HG03064 (cell line): ENCODE results near the gene LDAH.

Experiments
- ATAC-seq: cut with Tn5 transposase; IDR thresholded peaks from one replicate; pipeline ENCODE4 v1.9.1; 2021; ENCODE audit warnings: low read depth; ENCODE audit not compliant: unreplicated experiment

The LDAH gene

DNA sequence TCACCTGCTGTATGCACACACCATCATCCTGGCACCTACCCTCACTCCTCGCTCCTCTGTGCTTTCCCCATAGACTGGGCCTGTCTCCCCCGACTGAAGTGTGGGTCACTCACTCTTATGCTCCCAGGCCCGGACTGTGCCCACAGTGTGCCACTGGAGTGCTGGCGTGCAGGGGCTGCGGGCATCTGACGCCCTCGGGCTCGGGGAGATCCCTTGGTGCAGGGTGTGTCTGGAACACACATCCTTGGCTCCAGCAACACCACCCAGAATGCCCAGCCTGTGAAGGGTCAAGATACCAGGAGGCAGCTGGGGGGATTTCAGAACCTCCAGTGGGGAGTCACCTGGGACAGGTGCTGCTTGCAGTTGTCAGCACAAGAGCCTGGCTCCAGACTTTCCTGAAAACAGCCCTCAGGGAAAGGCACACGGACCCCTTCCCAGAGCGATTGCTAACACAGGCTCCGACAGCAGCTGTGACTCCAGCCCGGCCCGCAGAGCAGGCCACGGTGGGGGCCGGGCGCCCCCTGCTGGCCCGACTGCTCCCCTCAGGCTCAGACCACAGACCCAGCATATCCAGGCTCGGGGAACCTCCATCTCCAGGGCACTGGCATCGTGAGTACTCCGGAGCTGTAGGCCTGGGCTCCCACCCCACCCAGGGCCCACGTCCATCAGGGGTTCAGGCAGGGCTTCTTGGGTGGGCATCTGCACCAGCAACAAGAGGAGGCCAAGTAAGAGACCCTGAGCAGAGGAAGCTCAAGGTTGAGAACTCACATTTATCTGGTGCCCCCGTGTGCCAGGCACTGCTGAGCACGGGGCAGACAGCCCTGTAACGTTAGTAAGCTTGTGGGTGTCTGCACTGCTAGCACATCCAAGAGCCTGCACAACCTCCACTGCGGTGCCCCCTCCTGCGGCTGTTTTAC is 180.6 kb downstream of the LDAH start:
- ATAC-seq = no peak

GRCh38 chr2:20641123-20641985 is 181.5 kb downstream of the LDAH start:
- no peak for ATAC-seq

- ATAC-seq = no peak
Measured at GRCh38 chr2:20640411-20641122, 182.3 kb downstream of the LDAH start.

DNA sequence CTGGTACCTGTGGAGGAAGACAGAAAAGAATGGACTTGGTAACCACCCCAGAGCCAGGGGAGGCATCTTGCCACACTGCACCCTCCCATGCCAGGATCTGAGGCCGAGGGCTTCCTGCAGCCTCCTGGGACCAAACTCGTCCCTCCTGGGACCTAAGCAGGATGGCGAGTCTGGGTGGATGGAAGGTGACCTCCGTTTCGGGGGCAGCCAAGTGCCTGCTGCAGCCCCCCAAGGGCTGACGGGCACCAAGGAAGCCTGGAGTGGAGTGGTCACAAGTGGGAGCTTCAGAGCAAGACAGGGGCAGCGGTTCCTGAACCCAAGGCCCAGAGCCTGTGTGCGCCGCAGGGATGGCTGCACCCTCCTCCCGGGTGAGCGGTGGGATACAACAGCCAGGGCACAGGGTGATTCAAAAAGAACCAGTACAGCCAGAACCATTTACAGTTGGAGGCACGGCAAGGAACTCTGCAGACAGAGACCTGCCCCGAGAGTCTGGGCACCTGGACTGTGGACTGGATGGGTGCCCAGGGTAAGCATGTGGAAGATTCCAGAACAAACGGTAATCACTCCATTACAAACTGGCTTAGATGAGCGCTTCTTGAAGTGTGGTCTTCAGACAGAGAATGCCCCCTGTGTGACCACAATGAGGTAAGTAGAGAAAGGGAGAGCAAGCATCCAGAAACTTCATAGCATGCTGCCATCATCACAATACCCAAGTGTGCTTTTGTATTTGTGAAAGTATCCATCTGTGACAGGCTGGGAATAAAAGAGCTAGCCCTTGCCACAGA is 184.1 kb downstream of the LDAH start:
- ATAC-seq = no peak

DNA sequence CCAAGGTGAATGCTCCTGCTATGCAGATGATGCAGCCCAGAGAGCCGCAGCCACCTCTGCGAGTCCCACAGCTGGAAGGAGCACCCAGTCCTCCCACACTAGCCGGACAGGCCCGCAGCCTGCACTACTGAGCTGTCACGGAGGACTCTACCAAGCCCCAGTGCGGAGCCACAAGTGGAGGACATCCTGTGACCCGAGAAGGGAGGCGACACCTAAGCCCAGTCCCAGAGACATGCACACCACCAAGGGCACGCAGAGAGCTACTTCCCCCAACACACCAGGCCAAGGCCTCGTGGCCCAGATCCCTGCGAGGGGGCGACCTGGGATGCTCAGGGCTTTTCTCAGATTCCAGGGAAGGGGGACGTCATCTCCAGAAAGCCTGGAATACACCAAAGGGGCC is 184.9 kb downstream of the LDAH start:
- no peak for ATAC-seq

DNA sequence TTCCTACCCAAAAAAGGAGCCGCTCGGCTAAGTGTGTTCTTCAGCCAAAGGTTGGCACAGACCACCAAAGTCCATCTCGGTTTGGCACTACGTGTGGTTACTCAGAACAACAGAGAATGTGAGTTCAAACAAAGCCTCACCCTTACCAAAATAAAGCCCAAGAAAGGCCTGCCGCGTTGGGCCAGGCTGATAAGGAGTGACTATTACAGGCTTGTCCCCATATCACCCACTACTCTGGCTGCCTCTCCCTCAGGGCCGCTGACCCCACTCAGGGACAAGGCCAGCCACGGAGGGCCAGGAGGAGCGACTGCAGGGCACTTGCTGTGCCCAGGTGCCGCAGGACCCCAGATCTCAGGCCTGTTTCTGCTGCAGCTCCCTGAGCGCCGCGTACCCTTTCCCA is 185.8 kb downstream of the LDAH start:
- no peak for ATAC-seq

GRCh38 chr2:20635675-20636584 is 187.0 kb downstream of the LDAH start:
- ATAC-seq = no peak

DNA sequence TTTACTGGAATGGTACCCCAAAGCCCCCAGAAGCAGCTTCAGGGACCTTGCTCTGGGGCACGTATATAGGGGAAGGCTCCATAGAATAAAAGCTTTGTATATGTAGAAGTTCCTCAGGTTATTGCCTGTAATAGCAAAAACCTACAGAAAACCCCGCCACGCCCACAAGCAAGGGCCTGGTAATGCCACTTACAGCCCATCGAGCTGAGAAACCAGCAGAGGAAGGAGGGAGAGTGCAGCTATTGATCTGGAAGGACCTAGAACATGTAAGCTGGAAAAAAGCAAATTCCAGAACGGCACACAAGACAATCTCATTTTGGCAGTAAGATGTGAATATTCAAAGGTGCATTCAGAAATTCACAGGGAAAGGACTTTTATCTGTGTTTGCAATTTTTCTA is 187.8 kb downstream of the LDAH start:
- ATAC-seq = no peak

DNA sequence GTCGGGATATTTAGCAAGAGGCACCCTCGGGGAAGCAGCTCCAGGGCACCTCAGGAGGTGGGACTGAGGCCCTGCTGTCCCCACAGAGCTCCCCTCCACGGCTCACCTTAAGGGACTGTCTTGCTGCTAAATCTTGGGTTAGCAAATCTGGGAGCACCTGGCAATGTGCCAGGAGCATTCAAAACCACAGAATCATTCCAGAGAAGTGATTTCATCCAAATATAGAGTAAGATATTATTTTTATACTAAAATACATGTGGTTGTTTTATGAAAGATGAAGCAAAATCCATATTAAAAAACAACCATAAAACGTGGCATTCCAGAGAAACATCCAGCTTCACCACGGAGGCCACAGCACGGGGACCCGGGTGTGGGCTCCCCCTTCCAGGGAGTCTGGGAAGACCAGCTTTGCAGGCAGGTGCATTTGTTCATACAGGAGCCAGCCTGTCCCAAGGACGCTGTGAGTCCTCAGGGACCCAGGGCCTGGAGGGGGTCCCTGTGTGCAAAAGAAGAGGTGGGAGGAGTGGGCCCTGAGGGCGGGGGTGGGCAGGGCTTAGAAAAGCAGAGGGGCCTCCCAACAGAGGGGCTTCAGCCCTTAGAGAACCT is 188.3 kb downstream of the LDAH start:
- ATAC-seq = no peak
